HTR-8/SVneo (cell line): ENCODE results near the gene SFI1.
"Not testable (repeated sequence)": the region's sequence is repeated elsewhere in the genome, so short reads cannot be mapped to it uniquely, and the experiment has no call there.

ENCODE experiments used
- DNase-seq: peaks from one replicate; pipeline ENCODE4 v3.0.0; 2011; ENCODE audit warnings: low spot score, mixed read lengths; ENCODE audit not compliant: insufficient read length
- FAIRE-seq: peaks from 2 replicates; lab custom pipeline; 2011; peaks lifted over from hg19 to GRCh38; lab: Jason Lieb, UNC

The SFI1 gene

DNA sequence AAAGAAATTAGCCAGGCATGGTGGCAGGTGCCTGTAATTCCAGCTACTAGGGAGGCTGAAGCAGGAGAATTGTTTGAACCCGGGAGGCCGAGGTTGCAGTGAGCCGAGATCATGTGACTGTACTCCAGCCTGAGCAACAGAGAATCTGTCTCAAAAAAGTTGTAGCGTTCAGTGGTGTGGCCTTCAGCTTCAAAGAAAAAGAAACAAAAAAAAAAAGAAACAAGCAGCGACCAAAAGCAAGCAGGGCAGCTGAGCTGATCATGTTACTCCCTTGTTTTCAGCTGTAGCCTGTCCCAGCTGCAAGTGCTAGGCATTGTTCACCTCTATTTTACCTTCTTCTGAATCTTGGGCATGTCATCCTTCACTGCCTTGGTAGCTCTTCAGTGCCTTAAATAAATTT lies 37.0 kb downstream of the SFI1 start:
- FAIRE-seq = no peak
- DNase-seq = no peak

DNA sequence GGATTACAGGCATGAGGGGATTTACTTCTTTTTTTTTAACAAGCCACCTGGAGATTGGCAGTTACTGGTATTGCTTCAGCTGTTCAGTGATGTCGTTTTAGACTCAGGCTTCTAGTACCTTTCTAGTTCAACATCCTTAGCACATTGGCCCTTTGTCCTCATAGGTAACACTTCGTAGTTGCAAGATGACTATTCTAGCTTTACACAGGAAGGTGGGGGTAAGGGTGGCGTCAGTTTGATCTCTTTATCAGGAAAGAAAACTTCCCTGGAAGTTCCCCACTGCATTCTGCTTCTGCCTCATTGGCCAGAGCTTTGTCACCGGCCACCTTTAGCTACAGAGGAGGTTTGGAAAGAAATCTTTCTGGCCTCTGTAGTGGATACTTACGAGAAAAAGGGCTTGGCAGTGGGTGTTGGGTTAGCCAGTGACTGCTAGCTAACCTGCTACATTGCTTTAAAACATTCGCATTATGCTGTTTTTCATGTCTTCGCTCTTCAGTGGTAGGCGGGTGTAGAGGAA lies 40.7 kb downstream of the SFI1 start:
- DNase-seq (no peak), FAIRE-seq (no peak)

DNA sequence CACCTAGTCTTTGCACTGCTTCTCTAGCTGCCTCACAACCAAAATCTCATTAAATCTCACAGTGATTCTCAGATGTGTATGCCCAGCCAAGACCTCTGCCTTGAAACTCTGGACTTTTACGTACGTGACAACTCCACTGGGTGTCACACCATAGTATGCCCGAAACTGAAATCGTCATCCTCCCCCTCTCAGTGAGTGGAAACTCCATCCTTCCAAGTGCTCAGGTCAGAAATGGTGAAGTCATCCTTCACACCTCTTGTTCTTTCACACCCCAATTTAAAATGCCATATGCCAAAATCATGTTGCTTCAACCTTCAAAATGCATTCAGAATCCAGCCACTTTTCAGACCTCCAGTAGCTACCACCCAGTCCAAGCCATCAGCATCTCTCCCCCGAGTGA lies 42.5 kb downstream of the SFI1 start:
- no peak for FAIRE-seq

DNA sequence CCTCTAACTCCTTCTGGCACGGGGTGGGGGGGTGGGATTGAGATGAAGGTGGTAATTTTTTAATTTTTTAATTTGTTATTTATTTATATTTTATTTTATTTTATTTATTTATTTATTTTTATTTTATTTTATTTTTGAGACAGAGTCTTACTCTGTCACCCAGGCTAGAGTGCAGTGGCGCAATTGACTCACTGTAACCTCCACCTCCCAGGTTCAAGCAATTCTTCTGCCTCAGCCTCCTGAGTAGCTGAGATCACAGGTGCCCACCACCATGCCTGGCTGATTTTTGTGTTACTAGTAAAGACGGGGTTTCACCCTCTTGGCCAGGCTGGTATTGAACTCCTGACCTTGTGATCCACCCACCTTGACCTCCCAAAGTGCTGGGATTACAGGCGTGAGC lies 43.8 kb downstream of the SFI1 start:
- FAIRE-seq, DNase-seq: not testable (repeated sequence)

More for the DNA sequence above, 42.5 kb downstream of the SFI1 start:
- DNase-seq = no peak

DNA sequence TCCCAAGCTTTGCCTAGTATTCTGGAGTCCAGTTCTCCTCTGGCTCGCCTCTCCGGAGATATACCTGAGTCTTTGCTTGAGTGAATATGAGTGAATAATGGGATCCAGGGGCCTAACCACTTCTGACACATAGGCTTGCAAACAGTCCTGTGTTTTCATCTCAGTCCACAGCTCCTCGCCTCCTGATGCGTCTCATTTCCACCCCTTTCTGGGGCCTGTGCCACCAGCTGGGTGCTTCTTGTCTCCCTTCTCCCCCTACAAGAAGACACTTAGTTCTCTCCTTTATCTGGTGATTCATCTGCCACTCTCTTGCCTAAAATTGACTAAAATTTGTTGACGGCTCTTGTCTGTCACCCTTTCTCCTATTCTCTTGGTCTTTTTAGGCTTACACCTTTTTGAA lies 44.6 kb downstream of the SFI1 start:
- DNase-seq = no peak
- no peak for FAIRE-seq

DNA sequence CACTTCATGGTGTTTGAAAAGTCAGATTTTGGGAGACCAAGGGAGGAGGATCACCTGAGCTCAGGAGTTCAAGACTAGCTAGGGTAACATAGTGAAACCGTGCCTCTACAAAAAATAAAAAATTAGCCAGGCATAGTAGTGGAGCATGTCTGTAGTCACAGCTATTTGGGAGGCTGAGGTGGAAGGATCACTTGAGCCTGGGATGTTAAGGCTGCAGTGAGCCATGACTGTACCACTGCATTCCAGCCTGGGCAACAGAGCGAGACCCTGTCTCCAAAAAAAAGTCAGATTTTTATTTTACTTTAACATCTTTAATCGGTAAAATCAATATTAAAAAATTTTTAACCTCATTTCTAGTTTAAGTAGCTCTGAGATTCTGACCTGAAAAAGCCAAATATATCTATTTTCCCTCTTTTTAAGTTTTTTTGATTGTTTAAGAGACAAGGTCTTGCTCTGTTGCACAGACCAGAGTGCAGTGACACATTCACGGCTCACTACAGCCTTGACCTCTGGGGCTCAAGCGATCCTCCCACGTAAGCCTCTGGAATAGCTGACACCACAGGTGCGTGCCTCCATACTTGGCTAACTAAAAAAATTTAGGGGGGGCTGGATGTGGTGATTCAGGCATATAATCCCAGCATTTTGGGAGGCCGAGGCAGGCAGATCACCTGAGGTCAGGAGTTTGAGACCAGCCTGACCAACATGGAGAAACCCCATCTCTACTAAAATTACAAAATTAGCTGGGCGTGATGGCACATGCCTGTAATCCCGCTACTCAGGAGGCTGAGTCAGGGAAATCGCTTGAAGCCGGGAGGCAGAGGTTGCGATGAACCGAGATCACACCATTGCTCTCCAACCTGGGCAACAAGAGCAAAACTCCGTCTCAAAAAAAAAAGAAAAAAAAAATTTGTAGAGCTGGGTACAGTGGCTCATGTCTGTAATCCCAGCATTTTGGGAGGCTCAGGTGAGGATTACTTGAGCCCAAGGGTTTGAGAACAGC lies 48.4 kb downstream of the SFI1 start:
- FAIRE-seq (no peak), DNase-seq (no peak)

DNA sequence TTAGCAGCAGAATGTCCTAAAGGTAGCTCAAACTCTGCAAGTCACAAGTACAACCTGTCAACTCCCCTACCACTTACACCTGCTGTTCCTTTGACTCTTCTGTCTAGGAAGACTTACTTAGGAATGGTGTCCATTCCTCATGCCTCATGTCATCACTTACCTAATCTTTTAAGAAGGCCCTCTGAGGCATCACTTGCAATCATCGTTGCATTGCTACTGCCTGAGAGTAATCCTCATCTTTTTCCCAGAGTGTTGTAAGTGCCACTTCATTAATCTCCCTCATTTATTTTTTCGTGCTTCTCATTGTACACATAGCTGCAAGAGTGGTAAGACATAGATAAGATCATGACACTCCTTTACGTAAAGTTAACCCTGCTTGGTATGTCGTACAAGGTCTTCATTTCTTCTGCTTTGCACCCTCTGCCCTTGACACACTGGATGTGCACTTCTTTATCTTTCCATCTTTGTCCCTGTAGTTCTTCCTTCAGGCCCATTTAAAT lies 54.6 kb downstream of the SFI1 start:
- no peak for FAIRE-seq
- DNase-seq = no peak

DNA sequence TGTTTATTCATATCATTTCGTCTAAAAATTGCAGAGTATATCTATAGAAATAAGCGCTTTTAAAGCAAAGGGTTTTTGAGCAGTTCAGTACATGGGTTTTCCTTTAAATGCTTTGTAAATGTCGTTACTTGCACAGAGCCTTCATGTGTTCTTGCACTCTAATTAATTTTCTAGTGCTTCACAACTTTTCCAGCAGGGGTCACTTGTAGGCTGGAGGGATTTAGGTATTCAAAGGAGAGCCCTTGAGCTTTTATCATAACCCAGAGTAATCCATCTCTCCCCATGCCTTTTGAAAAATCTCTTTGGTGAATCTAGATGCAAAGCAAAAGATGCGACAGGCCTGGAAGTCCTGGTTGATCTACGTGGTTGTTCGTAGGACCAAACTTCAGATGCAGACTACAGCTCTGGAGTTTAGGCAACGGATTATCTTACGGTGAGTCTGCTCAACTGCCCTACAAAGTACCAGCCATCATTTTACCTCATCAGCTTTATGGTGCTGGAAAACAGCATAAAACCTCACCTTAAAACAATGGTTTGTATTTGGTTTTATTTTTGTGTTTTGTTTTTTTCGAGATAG lies 60.4 kb downstream of the SFI1 start:
- FAIRE-seq (no peak), DNase-seq (peak; percentile 41)

DNA sequence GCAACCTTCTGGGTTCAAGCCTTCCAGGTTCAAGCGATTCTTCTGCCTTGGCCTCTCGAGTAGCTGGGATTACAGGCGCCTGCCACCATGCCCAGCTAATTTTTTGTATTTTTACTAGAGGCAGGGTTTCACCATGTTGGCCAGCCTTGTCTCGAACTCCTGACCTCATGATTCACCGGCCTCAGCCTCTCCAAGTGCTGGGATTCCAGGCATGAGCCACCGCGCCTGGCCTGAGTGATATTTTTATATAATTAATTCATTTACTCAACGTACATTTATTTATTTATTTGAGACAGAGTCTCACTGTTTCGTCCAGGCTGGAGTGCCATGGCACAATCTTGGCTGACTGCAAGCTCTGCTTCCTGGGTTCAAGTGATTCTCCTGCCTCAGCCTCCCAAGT lies 62.2 kb downstream of the SFI1 start:
- not testable (repeated sequence) for FAIRE-seq, DNase-seq

DNA sequence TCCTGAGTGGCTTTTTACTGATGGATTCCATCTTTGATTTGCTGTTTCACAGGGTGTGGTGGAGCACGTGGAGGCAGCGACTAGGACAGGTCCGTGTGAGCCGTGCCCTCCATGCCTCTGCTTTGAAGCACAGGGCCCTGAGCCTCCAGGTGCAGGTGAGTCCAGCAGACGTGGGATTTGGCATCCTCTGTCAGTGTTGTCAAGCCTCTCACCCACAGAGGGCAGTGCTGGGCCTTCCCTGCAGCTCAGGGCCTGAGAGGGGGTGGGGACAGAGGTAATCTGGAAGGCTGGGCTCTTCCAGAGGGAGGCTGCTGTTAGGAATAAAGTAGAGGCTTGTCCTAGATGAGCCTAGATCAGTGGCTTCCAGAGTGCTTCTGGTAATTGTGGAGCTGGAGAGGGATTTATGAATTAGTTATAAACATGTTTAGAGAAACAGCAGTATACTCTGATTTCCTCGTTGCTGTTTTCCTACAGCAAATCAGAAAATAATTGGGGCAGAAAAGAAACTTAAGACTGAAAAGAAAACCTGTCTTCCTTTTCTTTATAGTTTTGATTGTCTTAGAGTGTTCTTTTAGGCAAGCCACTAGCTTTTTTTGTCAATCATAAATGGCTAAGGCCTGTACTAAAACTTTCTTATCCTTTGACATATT lies 65.0 kb downstream of the SFI1 start:
- DNase-seq (peak; percentile 69), FAIRE-seq (no peak)

DNA sequence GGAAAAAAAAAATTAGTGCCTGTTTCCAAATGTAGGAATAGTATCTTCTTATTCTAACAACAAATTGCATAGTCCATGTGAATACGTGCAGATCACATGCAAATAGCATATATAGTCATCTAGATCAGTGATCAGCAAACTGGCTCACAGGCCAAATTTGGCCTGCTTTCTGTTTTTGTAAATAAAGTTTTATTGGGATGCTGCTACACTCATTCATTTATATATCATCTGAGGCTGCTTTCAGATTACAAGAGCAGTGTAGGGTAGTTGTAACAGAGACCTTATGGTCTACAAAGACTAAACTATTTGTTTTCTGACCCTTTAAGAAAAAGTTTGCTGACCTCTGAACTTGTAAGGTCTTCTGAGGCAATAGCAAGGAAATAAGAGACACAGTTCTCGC lies 65.6 kb downstream of the SFI1 start:
- FAIRE-seq (no peak), DNase-seq (no peak)

DNA sequence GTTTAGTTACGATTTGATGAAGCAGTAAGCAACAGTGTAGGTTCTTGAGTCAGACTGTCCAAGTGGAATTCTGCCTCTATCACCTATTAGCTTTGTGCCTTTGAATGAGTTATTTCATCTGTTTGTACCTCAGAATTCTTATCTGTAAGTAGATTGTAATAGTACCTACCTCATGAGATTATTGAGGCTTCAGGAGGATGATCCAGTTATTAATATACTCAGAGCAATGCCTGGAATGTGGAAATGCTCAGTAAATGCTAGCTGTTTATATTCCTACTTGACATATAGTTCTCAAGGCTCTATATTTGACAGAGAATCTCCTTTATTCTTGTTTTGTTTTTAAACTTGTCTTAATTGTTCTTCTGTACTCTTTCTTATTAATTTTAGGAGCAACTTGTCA lies 70.1 kb downstream of the SFI1 start:
- DNase-seq = no peak

DNA sequence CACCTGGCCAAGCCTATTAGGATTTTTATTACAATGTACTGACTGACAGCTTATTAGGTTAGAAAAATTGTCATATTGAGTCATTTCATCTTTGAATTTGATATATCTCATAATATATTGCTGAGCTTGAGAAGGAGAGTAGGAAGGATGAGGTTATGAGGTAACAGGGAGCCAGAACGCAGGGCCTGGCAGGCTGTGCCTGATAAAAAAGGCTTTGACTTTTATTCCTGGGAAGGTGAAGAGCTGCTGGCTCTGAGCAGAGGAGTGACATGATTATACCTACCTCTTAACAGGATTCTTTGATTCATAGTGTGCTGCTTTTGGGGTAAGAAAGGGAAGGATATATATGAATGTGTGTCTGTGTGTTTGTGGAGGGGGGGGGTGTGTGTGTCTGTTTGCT lies 70.9 kb downstream of the SFI1 start:
- FAIRE-seq (no peak), DNase-seq (no peak)

More for the DNA sequence above, 70.1 kb downstream of the SFI1 start:
- no peak for FAIRE-seq

DNA sequence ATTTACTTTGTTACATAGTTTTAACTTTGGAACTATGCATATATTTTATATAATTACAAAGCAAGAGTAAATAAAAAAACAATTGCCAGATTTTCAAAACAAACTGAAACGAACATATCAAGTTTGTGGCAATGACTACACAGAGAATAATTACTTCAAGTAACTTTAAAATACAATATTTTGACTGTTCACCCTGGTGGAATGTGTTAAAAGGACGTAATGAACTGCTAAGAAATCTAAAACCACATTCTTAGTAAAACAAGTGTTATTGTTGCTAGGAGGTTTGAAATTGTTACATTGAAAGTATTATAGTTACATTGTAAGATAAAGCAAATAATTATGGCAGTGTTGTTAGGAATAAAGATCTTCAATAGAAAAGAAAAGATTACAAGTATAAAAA lies 71.4 kb downstream of the SFI1 start:
- DNase-seq (no peak), FAIRE-seq (no peak)

DNA sequence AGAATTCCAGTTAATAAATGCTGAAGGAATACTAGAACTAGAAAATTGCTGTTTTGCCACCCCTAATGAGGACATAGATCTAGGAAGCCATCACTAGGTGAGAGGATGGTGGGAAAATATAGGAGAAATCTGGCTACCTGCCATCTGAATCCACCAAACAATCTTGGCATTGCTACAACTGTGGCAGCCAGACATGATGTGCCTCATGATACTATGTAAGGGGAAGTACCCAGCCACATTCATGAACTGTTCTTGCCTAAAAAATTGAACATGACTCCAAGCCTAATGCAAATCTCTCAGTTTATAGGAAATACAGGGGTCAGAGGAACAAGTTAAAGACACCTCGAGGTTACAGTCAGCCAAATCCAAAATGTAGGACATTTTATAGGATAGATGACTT lies 72.8 kb downstream of the SFI1 start:
- FAIRE-seq (no peak), DNase-seq (no peak)

DNA sequence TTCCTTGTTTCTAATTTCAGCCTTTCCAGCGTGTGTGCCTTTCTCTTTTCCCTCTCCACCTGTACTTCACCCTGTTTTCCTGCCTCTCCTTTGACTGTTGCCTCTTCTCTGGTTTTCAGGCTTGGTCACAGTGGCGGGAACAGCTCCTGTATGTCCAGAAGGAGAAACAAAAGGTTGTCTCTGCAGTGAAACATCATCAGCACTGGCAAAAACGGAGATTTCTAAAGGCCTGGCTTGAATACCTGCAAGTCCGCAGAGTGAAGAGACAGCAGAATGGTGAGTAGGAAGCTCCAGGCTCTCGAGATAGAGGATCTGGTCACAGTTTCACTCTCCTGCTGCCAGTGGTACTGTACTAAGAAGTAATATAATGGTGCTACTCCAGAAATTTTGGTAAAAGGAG lies 76.6 kb downstream of the SFI1 start:
- FAIRE-seq (no peak), DNase-seq (no peak)

DNA sequence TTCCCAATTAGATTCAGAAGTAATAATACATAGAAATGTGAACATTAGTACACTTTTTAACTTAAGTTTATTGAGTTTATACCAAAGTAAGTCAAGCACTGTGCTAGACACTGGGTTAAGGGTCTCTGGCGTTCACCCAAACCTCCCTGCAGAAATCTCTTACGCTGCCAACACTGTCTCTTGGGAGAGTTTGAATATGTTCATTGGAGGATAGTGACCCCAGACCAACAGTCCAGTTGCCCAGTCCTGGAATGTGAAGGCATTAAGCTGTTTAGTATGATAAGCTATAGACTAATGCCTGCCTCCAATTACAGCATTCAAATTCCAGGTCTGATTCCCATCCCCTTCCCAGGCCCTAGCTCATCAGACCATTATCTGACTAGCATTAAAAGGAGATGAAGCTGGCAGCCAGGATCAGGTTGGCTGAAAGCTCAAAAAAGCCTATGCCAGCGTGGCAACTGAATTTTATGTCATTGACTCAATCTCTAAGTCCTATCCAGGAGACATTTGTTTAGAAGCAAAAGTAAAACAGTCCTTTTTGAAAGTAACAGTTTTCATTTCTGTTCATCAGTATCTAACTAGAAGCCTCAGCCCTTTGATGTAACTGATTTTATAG lies 77.8 kb downstream of the SFI1 start:
- FAIRE-seq (no peak), DNase-seq (no peak)

DNA sequence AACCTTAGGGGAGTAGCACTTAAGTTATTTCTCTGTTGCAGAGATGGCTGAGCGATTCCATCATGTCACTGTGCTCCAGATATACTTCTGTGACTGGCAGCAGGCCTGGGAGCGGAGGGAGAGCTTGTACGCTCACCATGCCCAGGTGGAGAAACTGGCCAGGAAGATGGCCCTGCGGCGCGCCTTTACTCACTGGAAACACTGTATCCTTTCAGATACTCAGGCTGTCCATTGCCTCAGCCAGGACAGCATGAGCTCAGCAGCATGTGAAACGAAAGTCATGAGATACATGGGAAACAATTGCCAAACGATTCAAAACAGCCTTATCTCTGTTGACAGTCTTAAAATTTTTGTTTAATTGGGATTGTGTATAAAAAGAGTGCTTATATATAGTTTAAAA lies 78.9 kb downstream of the SFI1 start:
- FAIRE-seq (no peak), DNase-seq (no peak)

DNA sequence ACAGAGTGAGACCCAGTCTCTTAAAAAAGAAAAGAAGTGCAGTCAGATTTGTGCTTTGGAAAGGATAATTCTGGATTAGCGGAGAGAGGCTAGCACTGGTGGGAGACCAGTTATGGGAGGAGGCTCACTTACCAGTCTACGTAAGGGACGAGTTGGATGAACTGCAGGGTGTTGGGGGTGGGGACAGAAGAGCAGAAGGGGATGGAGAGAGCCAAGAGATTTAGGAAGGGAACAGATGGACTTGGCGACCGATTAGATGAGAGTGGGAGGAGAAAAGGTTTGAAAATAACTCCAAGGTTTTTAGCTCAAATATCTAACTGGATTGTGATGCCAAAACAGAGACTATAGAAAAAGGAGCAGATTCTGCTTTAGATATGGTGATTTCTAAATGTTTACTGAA lies 81.4 kb downstream of the SFI1 start:
- DNase-seq (no peak), FAIRE-seq (no peak)

DNA sequence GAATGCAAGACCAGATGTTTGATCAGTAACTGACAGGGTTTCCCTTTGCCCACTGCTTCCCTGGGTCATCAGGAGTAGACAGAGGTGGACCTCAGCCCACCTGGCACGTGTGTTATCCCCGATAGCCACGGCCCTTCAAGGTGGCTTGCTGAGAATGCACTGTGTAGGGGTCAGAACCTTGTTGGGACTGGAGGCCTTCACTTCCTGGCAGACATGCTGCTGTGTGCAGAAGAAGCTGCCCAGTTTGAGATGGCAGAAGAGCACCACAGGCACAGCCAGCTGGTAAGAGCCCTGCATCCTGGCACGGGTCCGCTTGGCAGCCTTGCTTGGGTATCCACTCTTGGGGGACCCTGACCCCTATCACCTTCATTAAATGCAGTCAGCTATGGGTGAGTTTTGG lies 81.8 kb downstream of the SFI1 start:
- no peak for FAIRE-seq
- no peak for DNase-seq
